Nephron (organoid): ENCODE results near the gene CORO2A.
A peak's percentile ranks its signal among the peaks of the same experiment; 100 is the strongest.

Source experiments
- H3K27ac Mint-ChIP-seq, 3 experiments: 2 replicates each; pipeline ENCODE4 v1.8.0; 2020; ENCODE audit warnings: mixed read lengths in 3 of 3, mild to moderate bottlenecking in 2 of 3, moderate library complexity in 1 of 3
- H3K27me3 Mint-ChIP-seq: 2 replicates; pipeline ENCODE4 v1.8.0; 2021; ENCODE audit warnings: low read depth, mild to moderate bottlenecking, moderate library complexity, mixed read lengths
- H3K36me3 Mint-ChIP-seq: 2 replicates; pipeline ENCODE4 v1.8.0; 2020; ENCODE audit warnings: low read depth, mixed read lengths
- H3K4me1 Mint-ChIP-seq: 2 replicates; pipeline ENCODE4 v1.8.0; 2020; ENCODE audit warnings: mixed read lengths
- H3K4me3 Mint-ChIP-seq, 3 experiments: 2 replicates each; pipeline ENCODE4 v1.8.0; 2020; ENCODE audit warnings: mild to moderate bottlenecking in 3 of 3, mixed read lengths in 3 of 3, moderate library complexity in 2 of 3
- H3K9me3 Mint-ChIP-seq: 2 replicates; pipeline ENCODE4 v1.8.0; 2020; ENCODE audit warnings: mixed read lengths
- CTCF ChIP-seq, 3 experiments: fragments of 200-600 bp; sonication (generic); IDR thresholded peaks; one replicate each; pipeline ENCODE4 v1.5.0; 2021; ENCODE audit warnings: antibody characterized with exemption in 3 of 3; ENCODE audit not compliant: unreplicated experiment in 3 of 3

CORO2A gene

GRCh38 chr9:98192503-98193335 lies at the start of gene CORO2A:
Gene CORO2A (minus strand): TSS chr9:98192637. CDS start chr9:98157660, 34,977 bp downstream.
- H3K4me1 Mint-ChIP-seq, result peaks cover 5% of the 10 kb centered on the region
- H3K27me3 Mint-ChIP-seq, result peaks cover 24% of the 10 kb centered on the region
- no peaks in the 10 kb centered on the region for H3K36me3 Mint-ChIP-seq
- peak within 1 kb of the TSS; percentile 85 to 91 (median 89) for H3K4me3 Mint-ChIP-seq
- peak within 1 kb of the TSS in 2 of 3 experiments; percentile 39 to 68 for H3K27ac Mint-ChIP-seq
- no peaks in the 10 kb centered on the region for H3K9me3 Mint-ChIP-seq
- TF ChIP-seq CTCF (IDR thresholded peaks at IDR 0.05; ENCODE audit: unreplicated experiment in 3 of 3), result peak in 2 of 3 experiments; percentile 22 to 52

GRCh38 chr9:98241357-98242300 lies 49.2 kb upstream of the CORO2A start:
- Mint-ChIP-seq H3K27me3 (no peaks in the 10 kb centered on the region), H3K4me1 (no peaks in the 10 kb centered on the region), H3K4me3 (no peak overlapping the region), H3K36me3 (no peaks in the 10 kb centered on the region), H3K27ac (no peak overlapping the region), H3K9me3 (no peaks in the 10 kb centered on the region)
- TF ChIP-seq CTCF (IDR thresholded peaks at IDR 0.05; ENCODE audit: unreplicated experiment in 3 of 3), result no peak

- Mint-ChIP-seq H3K27ac (no peak overlapping the region), H3K4me1 (no peaks in the 10 kb centered on the region), H3K9me3 (no peaks in the 10 kb centered on the region), H3K36me3 (no peaks in the 10 kb centered on the region), H3K4me3 (no peak overlapping the region), H3K27me3 (no peaks in the 10 kb centered on the region)
- no peak for TF ChIP-seq CTCF (IDR thresholded peaks at IDR 0.05; ENCODE audit: unreplicated experiment in 3 of 3)
Observed at GRCh38 chr9:98240475-98240874, 48.0 kb upstream of the CORO2A start.

GRCh38 chr9:98236901-98237487 lies 44.6 kb upstream of the CORO2A start:
- no peaks in the 10 kb centered on the region for H3K4me1 Mint-ChIP-seq
- H3K27me3 Mint-ChIP-seq, result peaks cover 4% of the 10 kb centered on the region
- no peak overlapping the region for H3K27ac Mint-ChIP-seq
- H3K4me3 Mint-ChIP-seq, result no peak overlapping the region
- TF ChIP-seq CTCF (IDR thresholded peaks at IDR 0.05; ENCODE audit: unreplicated experiment in 3 of 3), result no peak
- H3K9me3 Mint-ChIP-seq, result no peaks in the 10 kb centered on the region
- H3K36me3 Mint-ChIP-seq, result no peaks in the 10 kb centered on the region

GRCh38 chr9:98235126-98235525 lies 42.7 kb upstream of the CORO2A start:
- Mint-ChIP-seq H3K36me3 (no peaks in the 10 kb centered on the region), H3K9me3 (no peaks in the 10 kb centered on the region), H3K27me3 (peaks cover 4% of the 10 kb centered on the region), H3K27ac (no peak overlapping the region), H3K4me1 (no peaks in the 10 kb centered on the region), H3K4me3 (no peak overlapping the region)
- no peak for TF ChIP-seq CTCF (IDR thresholded peaks at IDR 0.05; ENCODE audit: unreplicated experiment in 3 of 3)
